Gastroesophageal sphincter (tissue), 4 donors: Measurements from ENCODE around the gene PUM1. TPM values are rescaled to one million over a fixed set of nuclear protein-coding genes. Genes with fewer than 3 reads are reported as not detected.
"Not testable (repeated sequence)": the region's sequence is repeated elsewhere in the genome, so short reads cannot be mapped to it uniquely, and the experiment has no call there.

Experiments used
- ATAC-seq: fragments of 150-250 bp; one replicate; pipeline ENCODE4 v1.9.1; 2016; ENCODE audit warnings: mild to moderate bottlenecking, moderate library complexity
- H3K27ac ChIP-seq, 4 donors: fragments of 200-600 bp; sonication (generic) in 3 of 4; 1 replicate in 3 of 4; 2 replicates in 1 of 4; pipeline ENCODE4 v1.5.1; 2016 to 2019
- H3K27me3 ChIP-seq: fragments of 200-600 bp; sonication (generic); one replicate; pipeline ENCODE4 v1.5.1; 2019
- H3K36me3 ChIP-seq, 2 donors: fragments of 200-600 bp; sonication (generic); one replicate each; pipeline ENCODE4 v1.5.1; 2019; ENCODE audit warnings: control low read depth in 1 of 2
- H3K4me1 ChIP-seq, 3 donors: fragments of 200-600 bp; sonication (generic); 1 replicate in 2 of 3; 2 replicates in 1 of 3; pipeline ENCODE4 v1.5.1; 2016 to 2019; ENCODE audit warnings: control low read depth in 2 of 3
- H3K4me3 ChIP-seq, 2 donors: fragments of 200-600 bp; sonication (generic); one replicate each; pipeline ENCODE4 v1.5.1; 2019; ENCODE audit warnings: mild to moderate bottlenecking in 1 of 2, moderate library complexity in 1 of 2
- H3K9me3 ChIP-seq, 3 donors: fragments of 200-600 bp; sonication (generic); one replicate each; pipeline ENCODE4 v1.5.1; 2017 to 2019; ENCODE audit warnings: control low read depth in 2 of 3
- CTCF ChIP-seq, 4 experiments: fragments of 200-600 bp in 2 of 4; fragments of 450-650 bp in 2 of 4; sonication (generic) in 1 of 4; IDR thresholded peaks; one replicate each; pipeline ENCODE4 v1.5.1; 2017 to 2019; ENCODE audit warnings: antibody characterized with exemption in 4 of 4, mild to moderate bottlenecking in 2 of 4, moderate library complexity in 2 of 4
- EP300 ChIP-seq: sonication (generic); formaldehyde crosslinking; IDR thresholded peaks from one replicate; pipeline ENCODE4 v1.6.1; 2017; ENCODE audit warnings: antibody characterized with exemption, mild to moderate bottlenecking
- POLR2A ChIP-seq, 2 donors: fragments of 450-650 bp; IDR thresholded peaks; one replicate each; pipeline ENCODE4 v1.6.1; 2017; ENCODE audit warnings: antibody characterized with exemption in 2 of 2, mild to moderate bottlenecking in 2 of 2, moderate library complexity in 1 of 2
- POLR2AphosphoS5 ChIP-seq: sonication (generic); formaldehyde crosslinking; IDR thresholded peaks from one replicate; pipeline ENCODE4 v1.6.1; 2017; ENCODE audit warnings: antibody characterized with exemption
- WGBS, 2 donors: methylation state at CpG; one replicate each; pipeline ENCODE4 v1.1.5; 2018; ENCODE audit warnings: low coverage in 1 of 2; 5-methylcytosine and 5-hydroxymethylcytosine counted together
- total RNA-seq, 4 donors: library from RNA; depleted of rRNA; stranded (reverse); fragments of >200 nt; gene quantifications; one replicate each; pipeline ENCODE4 v1.1.0, GENCODE V29; 2016

Gene PUM1
- total RNA-seq, 4 donors from 2014 or later = 83.8 to 90.7 (median 88.4) TPM

DNA sequence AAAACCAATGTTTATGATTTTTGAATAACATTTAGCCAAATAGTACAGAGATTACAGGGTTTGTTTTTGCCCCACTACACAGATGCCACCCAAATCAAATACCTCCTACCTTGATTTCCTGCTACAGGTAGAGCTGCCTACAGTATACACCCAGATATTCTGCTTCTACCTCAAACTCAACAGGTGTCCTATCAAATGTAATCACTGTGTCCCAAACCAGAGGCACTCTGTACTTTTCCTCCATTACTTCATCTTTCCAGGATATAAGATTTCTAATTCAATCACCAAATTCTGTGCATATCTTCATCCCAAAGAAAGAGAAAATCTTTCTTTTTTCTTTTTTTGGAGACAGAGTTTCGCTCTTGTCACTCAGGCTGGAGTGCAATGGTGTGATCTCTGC is 9.6 kb downstream of the PUM1 start:
- 100% methylated on average over 1 of the region's 1 CpG for WGBS, 2 donors
- Histone ChIP-seq H3K36me3 (peaks cover 0 to 37% of the 10 kb centered on the region in 2 donors), H3K4me1 (peaks cover 0 to 91% (median 17%) of the 10 kb centered on the region in 3 donors), H3K4me3 (no peak overlapping the region), H3K9me3 (no peaks in the 10 kb centered on the region), H3K27me3 (no peaks in the 10 kb centered on the region), H3K27ac (no peak overlapping the region)
- TF ChIP-seq EP300 (no peak), POLR2A (IDR thresholded peaks at IDR 0.05) (no peak), CTCF (IDR thresholded peaks at IDR 0.05) (no peak), POLR2AphosphoS5 (no peak)
- ATAC-seq = no peak

GRCh38 chr1:31055501-31055900 is 10.0 kb downstream of the PUM1 start:
- no peak for ATAC-seq
- Histone ChIP-seq H3K4me1 (peaks cover 0 to 91% (median 17%) of the 10 kb centered on the region in 3 donors), H3K4me3 (no peak overlapping the region), H3K9me3 (no peaks in the 10 kb centered on the region), H3K36me3 (peaks cover 0 to 37% of the 10 kb centered on the region in 2 donors), H3K27ac (no peak overlapping the region), H3K27me3 (no peaks in the 10 kb centered on the region)
- TF ChIP-seq POLR2AphosphoS5 (no peak), POLR2A (IDR thresholded peaks at IDR 0.05) (no peak), EP300 (no peak), CTCF (IDR thresholded peaks at IDR 0.05) (no peak)
- WGBS, 2 donors = 37 to 40% methylated on average over 3 of the region's 3 CpGs

- peaks cover 0 to 91% (median 17%) of the 10 kb centered on the region in 3 donors for H3K4me1 ChIP-seq
- H3K9me3 ChIP-seq = no peaks in the 10 kb centered on the region
- WGBS, 2 donors = 51 to 78% methylated on average over 2 to 4 of the region's 5 CpGs
- no peak overlapping the region for H3K4me3 ChIP-seq
- no peaks in the 10 kb centered on the region for H3K27me3 ChIP-seq
- no peak overlapping the region for H3K27ac ChIP-seq
- H3K36me3 ChIP-seq = peaks cover 0 to 37% of the 10 kb centered on the region in 2 donors
- ATAC-seq = no peak
- TF ChIP-seq POLR2AphosphoS5 (no peak), EP300 (no peak), POLR2A (IDR thresholded peaks at IDR 0.05) (no peak), CTCF (IDR thresholded peaks at IDR 0.05) (no peak)
Measured at GRCh38 chr1:31054958-31055481, 10.5 kb downstream of the PUM1 start.

DNA sequence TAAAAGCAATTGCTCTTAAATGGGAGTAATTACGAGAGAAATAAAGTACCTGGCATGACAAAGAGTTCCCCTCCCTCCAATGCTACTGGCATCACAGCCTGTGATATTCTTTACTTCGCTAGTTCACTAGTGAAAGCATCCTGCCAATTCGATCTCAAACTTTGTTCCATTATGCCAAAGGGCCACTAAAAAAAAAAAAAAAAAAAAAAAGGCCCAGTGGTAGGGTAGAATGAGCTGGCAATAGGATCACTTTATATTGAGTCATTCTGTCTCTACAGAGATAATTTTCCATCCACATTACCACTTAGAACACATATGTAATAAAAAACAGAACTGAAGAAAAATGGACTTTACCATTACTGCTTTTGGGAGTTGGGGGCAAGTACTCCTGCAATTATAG is 11.2 kb downstream of the PUM1 start:
- no peaks in the 10 kb centered on the region for H3K9me3 ChIP-seq
- H3K27me3 ChIP-seq = no peaks in the 10 kb centered on the region
- no peak for ATAC-seq
- H3K36me3 ChIP-seq = peaks cover 0 to 36% of the 10 kb centered on the region in 2 donors
- H3K4me1 ChIP-seq = peaks cover 0 to 87% (median 17%) of the 10 kb centered on the region in 3 donors
- no peak overlapping the region for H3K27ac ChIP-seq
- no peak overlapping the region for H3K4me3 ChIP-seq
- 42 to 60% methylated on average over 2 to 3 of the region's 3 CpGs for WGBS, 2 donors
- TF ChIP-seq CTCF (IDR thresholded peaks at IDR 0.05) = no peak
- TF ChIP-seq EP300 = no peak
- no peak for TF ChIP-seq POLR2AphosphoS5
- no peak for TF ChIP-seq POLR2A (IDR thresholded peaks at IDR 0.05)

DNA sequence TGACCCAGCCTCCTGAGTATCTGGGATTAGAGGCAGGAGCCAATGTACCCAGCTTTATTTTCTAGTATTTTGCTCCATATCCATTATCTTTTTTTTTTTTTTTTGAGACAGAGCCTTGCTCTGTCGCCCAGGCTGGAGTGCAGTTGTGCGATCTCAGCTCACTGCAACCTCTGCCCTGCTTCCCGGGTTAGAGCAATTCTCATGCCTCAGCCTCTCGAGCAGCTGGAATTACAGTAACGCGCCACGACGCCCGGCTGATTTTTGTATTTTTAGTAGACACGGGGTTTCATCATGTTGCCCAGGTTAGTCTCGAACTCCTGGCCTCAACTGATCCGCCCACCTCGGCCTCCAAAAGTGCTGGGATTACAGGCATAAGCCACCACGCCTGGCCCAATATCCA is 12.9 kb downstream of the PUM1 start:
- H3K9me3 ChIP-seq, H3K27ac ChIP-seq, H3K4me3 ChIP-seq, H3K27me3 ChIP-seq, ATAC-seq: not testable (repeated sequence)
- WGBS, 2 donors = 80 to 86% methylated on average over 3 to 14 of the region's 14 CpGs
- Histone ChIP-seq H3K36me3 (peaks cover 0 to 19% of the 10 kb centered on the region in 2 donors), H3K4me1 (peaks cover 0 to 86% (median 17%) of the 10 kb centered on the region in 3 donors)
